HepG2 (cell line): ENCODE results near the gene TUBB. TPM values are rescaled to one million over a fixed set of nuclear protein-coding genes. Genes with fewer than 3 reads are reported as not detected.

Experiments
- GLMP ChIP-seq: sonication (generic); formaldehyde crosslinking; IDR thresholded peaks from 2 replicates; pipeline ENCODE4 v1.9.0; 2021; ENCODE audit warnings: missing genetic modification reagents, mild to moderate bottlenecking, borderline replicate concordance
- HOXD1 ChIP-seq: sonication (generic); formaldehyde crosslinking; IDR thresholded peaks from 2 replicates; pipeline ENCODE4 v1.5.0; 2020; ENCODE audit warnings: missing genetic modification reagents
- ISX ChIP-seq: sonication (generic); formaldehyde crosslinking; conservative IDR thresholded peaks from 2 replicates; pipeline ENCODE4 v1.5.0; 2020; ENCODE audit warnings: missing genetic modification reagents
- KLF11 ChIP-seq: IDR thresholded peaks from 2 replicates; pipeline ENCODE4 v1.6.1; 2016; ENCODE audit warnings: missing compliant biosample characterization
- MXD3 ChIP-seq: IDR thresholded peaks from 2 replicates; pipeline ENCODE4 v1.6.1; 2016; ENCODE audit warnings: mild to moderate bottlenecking, missing biosample characterization, missing genetic modification reagents
- NFIC ChIP-seq: IDR thresholded peaks from 2 replicates; pipeline ENCODE4 v1.6.1; 2012; ENCODE audit warnings: mild to moderate bottlenecking, low read length, inconsistent platforms
- NR2F2 ChIP-seq: IDR thresholded peaks from 2 replicates; pipeline ENCODE4 v1.6.1; 2012; ENCODE audit warnings: low read depth, inconsistent platforms, borderline replicate concordance
- NRL ChIP-seq: sonication (generic); formaldehyde crosslinking; IDR thresholded peaks from 2 replicates; pipeline ENCODE4 v1.5.0; 2020; ENCODE audit warnings: missing genetic modification reagents, mild to moderate bottlenecking, moderate library complexity, borderline replicate concordance
- PCBP2 ChIP-seq: fragments of 200-400 bp; formaldehyde crosslinking; optimal IDR thresholded peaks from 2 replicates; pipeline ENCODE3; 2018; ENCODE audit warnings: low read length, low read depth; ENCODE audit not compliant: poor library complexity, severe bottlenecking
- PRDM10 ChIP-seq: sonication (generic); formaldehyde crosslinking; IDR thresholded peaks from 2 replicates; pipeline ENCODE4 v1.4.0; 2020; ENCODE audit warnings: low read depth, missing genetic modification reagents
- RFX3 ChIP-seq: IDR thresholded peaks from 2 replicates; pipeline ENCODE4 v1.6.1; 2016; ENCODE audit warnings: missing biosample characterization, missing genetic modification reagents
- RXRA ChIP-seq: sonication (generic); formaldehyde crosslinking; IDR thresholded peaks from 2 replicates; pipeline ENCODE4 v1.5.1; 2020; ENCODE audit warnings: missing genetic modification reagents
- SRSF9 ChIP-seq: fragments of 200-400 bp; formaldehyde crosslinking; IDR thresholded peaks from 2 replicates; pipeline ENCODE4 v1.6.1; 2018; ENCODE audit warnings: borderline replicate concordance, mild to moderate bottlenecking, low read depth, low read length; ENCODE audit not compliant: insufficient read depth, poor library complexity, severe bottlenecking
- TEAD3 ChIP-seq: optimal IDR thresholded peaks from 2 replicates; pipeline ENCODE3; 2016; ENCODE audit warnings: borderline replicate concordance
- THYN1 ChIP-seq: sonication (generic); formaldehyde crosslinking; IDR thresholded peaks from 2 replicates; pipeline ENCODE4 v1.8.1; 2023; ENCODE audit warnings: low read depth, mild to moderate bottlenecking, moderate library complexity, missing genetic modification reagents, borderline replicate concordance
- ZEB1 ChIP-seq: IDR thresholded peaks from 2 replicates; pipeline ENCODE4 v1.6.1; 2012; ENCODE audit warnings: mild to moderate bottlenecking, low read depth, inconsistent platforms; ENCODE audit not compliant: insufficient replicate concordance
- ZFP37 ChIP-seq: sonication (generic); formaldehyde crosslinking; IDR thresholded peaks from 2 replicates; pipeline ENCODE4 v1.4.0; 2020; ENCODE audit warnings: missing genetic modification reagents, borderline replicate concordance
- ZFP82 ChIP-seq: sonication (generic); formaldehyde crosslinking; IDR thresholded peaks from 2 replicates; pipeline ENCODE4 v1.5.1; 2020; ENCODE audit warnings: mild to moderate bottlenecking, missing genetic modification reagents, borderline replicate concordance
- ZFP90 ChIP-seq: sonication (generic); formaldehyde crosslinking; IDR thresholded peaks from 2 replicates; pipeline ENCODE4 v1.8.0; 2022; ENCODE audit warnings: missing genetic modification reagents, mild to moderate bottlenecking, inconsistent platforms, borderline replicate concordance
- ZNF274 ChIP-seq: sonication (generic); formaldehyde crosslinking; IDR thresholded peaks from 2 replicates; pipeline ENCODE4 v1.5.1; 2020; ENCODE audit warnings: mild to moderate bottlenecking, missing genetic modification reagents
- ZNF354B ChIP-seq: sonication (generic); formaldehyde crosslinking; IDR thresholded peaks from 2 replicates; pipeline ENCODE4 v1.8.0; 2022; ENCODE audit warnings: mild to moderate bottlenecking, missing genetic modification reagents
- ZNF737 ChIP-seq: sonication (generic); formaldehyde crosslinking; IDR thresholded peaks from 2 replicates; pipeline ENCODE4 v1.5.0; 2020; ENCODE audit warnings: missing genetic modification reagents, mild to moderate bottlenecking, borderline replicate concordance
- ZNF746 ChIP-seq: sonication (generic); formaldehyde crosslinking; IDR thresholded peaks from 2 replicates; pipeline ENCODE4 v1.8.0; 2022; ENCODE audit warnings: mild to moderate bottlenecking, missing genetic modification reagents
- ZNF772 ChIP-seq: sonication (generic); formaldehyde crosslinking; IDR thresholded peaks from 2 replicates; pipeline ENCODE4 v1.5.0; 2020; ENCODE audit warnings: mild to moderate bottlenecking, missing genetic modification reagents
- ZNF777 ChIP-seq: sonication (generic); formaldehyde crosslinking; IDR thresholded peaks from 2 replicates; pipeline ENCODE4 v1.4.0; 2020; ENCODE audit warnings: missing genetic modification reagents
- ZNF780A ChIP-seq: sonication (generic); formaldehyde crosslinking; IDR thresholded peaks from 2 replicates; pipeline ENCODE4 v1.8.0; 2022; ENCODE audit warnings: mild to moderate bottlenecking, missing genetic modification reagents, moderate library complexity
- polyA plus RNA-seq, 8 experiments: library from polyadenylated mRNA; depleted of rRNA in 3 of 8; stranded (reverse) in 7 of 8; unstranded in 1 of 8; fragments of >200 nt; fragmentation: Illumina TruSeq in 4 of 8; extraction: Trizol in 4 of 8; gene quantifications; 2 replicates each; pipeline versions ENCODE4 v1.2.1 to v1.2.3, GENCODE V29; 2011 to 2016; ENCODE audit warnings: low read depth in 4 of 8, missing spikeins in 1 of 8, mixed read lengths in 1 of 8; ENCODE audit not compliant: insufficient read depth in 1 of 8
- total RNA-seq, 5 experiments: library from RNA; depleted of rRNA; stranded (reverse); fragments of >200 nt; fragmentation: Illumina TruSeq; extraction: Trizol; gene quantifications; 2 replicates each; pipeline ENCODE4 v1.2.3, GENCODE V29; 2016; ENCODE audit warnings: low read depth in 1 of 5

Gene TUBB
- total and polyA plus RNA-seq, 2 of the 13 experiments (the other 11 are each of a cell fraction or from before 2014, with no cell fraction given) = 911 to 1,163 TPM

- no peak; the same call in 1 of the 2 replicates for TF ChIP-seq MXD3 (CRISPR knock-in tag)
- peak; percentile 96 for TF ChIP-seq ZNF780A (CRISPR knock-in tag)
- TF ChIP-seq ZNF772 (CRISPR knock-in tag) = no peak; the same call in 1 of the 2 replicates
- no peak for TF ChIP-seq ZNF737 (CRISPR knock-in tag)
- 0 out of 2 replicates have a peak, but pooled peaks have one; percentile 7 for TF ChIP-seq ZNF777
- TF ChIP-seq PRDM10 (CRISPR knock-in tag) = peak; percentile 70
- peak; percentile 12 for TF ChIP-seq ISX (CRISPR knock-in tag)
- TF ChIP-seq ZNF354B (CRISPR knock-in tag) = no peak
- peak; percentile 81 for TF ChIP-seq NR2F2
- TF ChIP-seq RXRA (CRISPR knock-in tag) = peak; percentile 99
- peak; percentile 25; the same call in 1 of the 2 replicates for TF ChIP-seq ZFP37 (CRISPR knock-in tag)
- 0 out of 2 replicates have a peak, but pooled peaks have one; percentile 35 for TF ChIP-seq ZFP82 (CRISPR knock-in tag)
- TF ChIP-seq NRL (CRISPR knock-in tag) = no peak; the same call in none of the 2 replicates
- peak; percentile 87 for TF ChIP-seq ZFP90 (CRISPR knock-in tag)
- no peak for TF ChIP-seq SRSF9
- TF ChIP-seq ZEB1 = peak; percentile 71
- TF ChIP-seq ZNF746 (CRISPR knock-in tag) = peak; percentile 49
- TF ChIP-seq TEAD3 (CRISPR knock-in tag) = peak; percentile 19
- TF ChIP-seq HOXD1 (CRISPR knock-in tag) = peak; percentile 3
- no peak for TF ChIP-seq GLMP (CRISPR knock-in tag)
- TF ChIP-seq THYN1 (CRISPR knock-in tag) = peak; percentile 17
- TF ChIP-seq ZNF274 = peak; percentile 95
- TF ChIP-seq RFX3 = no peak
- TF ChIP-seq NFIC = peak; percentile 57
- TF ChIP-seq KLF11 (CRISPR knock-in tag) = peak; percentile 71; the same call in 1 of the 2 replicates
- peak; percentile 88 for TF ChIP-seq PCBP2
Observed at GRCh38 chr6:30742316-30743098, 22.4 kb downstream of the TUBB start, which contains the start of gene FLOT1 (continued).
